ENCODE data around the gene RCL1. TPM values are rescaled to one million over a fixed set of nuclear protein-coding genes. Genes with fewer than 3 reads are reported as not detected.

RCL1 gene
- total RNA-seq, 4 donors from 2014 or later, result 21.3 to 49.7 (median 37.7) TPM

- DNase-seq, result no peak
- no peaks in the 10 kb centered on the region for H3K9me3 ChIP-seq
- peak; percentile 45 to 59 (median 49) for TF ChIP-seq CTCF (IDR thresholded peaks at IDR 0.05)
- no peak for TF ChIP-seq POLR2A (IDR thresholded peaks at IDR 0.05)
- peak overlapping the region in 1 of 2 donors; percentile 48 for H3K27ac ChIP-seq
- H3K36me3 ChIP-seq, result no peaks in the 10 kb centered on the region
- peaks cover 0 to 5% of the 10 kb centered on the region in 2 donors for H3K4me1 ChIP-seq
- intact Hi-C loops (cut with DNase I; ENCODE audit: low total_unique reads), result no loop called here
- H3K4me3 ChIP-seq, result no peak overlapping the region
- H3K27me3 ChIP-seq, result no peaks in the 10 kb centered on the region
Observed at GRCh38 chr9:4796988-4797853, 4.5 kb downstream of the RCL1 start.

DNA sequence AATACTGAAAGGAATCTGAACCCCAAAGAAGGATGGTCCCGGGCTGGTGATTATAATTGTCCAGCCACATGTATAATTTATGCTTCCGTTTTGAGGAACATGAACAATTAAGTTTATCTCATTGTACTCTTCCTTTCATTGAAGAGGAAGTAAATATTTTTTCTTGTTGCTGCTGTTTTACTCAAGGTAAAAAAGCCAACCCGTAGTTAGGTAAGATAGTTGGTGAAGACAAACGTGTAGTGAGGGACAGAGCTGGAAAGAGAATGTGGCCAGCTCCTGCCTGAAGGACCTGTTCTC is 5.1 kb downstream of the RCL1 start:
- H3K4me1 ChIP-seq, result peaks cover 0 to 5% of the 10 kb centered on the region in 2 donors
- H3K9me3 ChIP-seq, result no peaks in the 10 kb centered on the region
- DNase-seq, result no peak
- intact Hi-C loops (cut with DNase I; ENCODE audit: low total_unique reads), result no loop called here
- H3K27ac ChIP-seq, result peak overlapping the region; percentile 44 to 48
- no peak for TF ChIP-seq POLR2A (IDR thresholded peaks at IDR 0.05)
- no peak for TF ChIP-seq CTCF (IDR thresholded peaks at IDR 0.05)
- H3K36me3 ChIP-seq, result no peaks in the 10 kb centered on the region
- no peaks in the 10 kb centered on the region for H3K27me3 ChIP-seq
- H3K4me3 ChIP-seq, result no peak overlapping the region

- no peak for DNase-seq
- H3K36me3 ChIP-seq, result no peaks in the 10 kb centered on the region
- no peaks in the 10 kb centered on the region for H3K27me3 ChIP-seq
- no peaks in the 10 kb centered on the region for H3K9me3 ChIP-seq
- no peak for TF ChIP-seq POLR2A (IDR thresholded peaks at IDR 0.05)
- TF ChIP-seq CTCF (IDR thresholded peaks at IDR 0.05), result no peak
- no peak overlapping the region for H3K4me3 ChIP-seq
- intact Hi-C loops (cut with DNase I; ENCODE audit: low total_unique reads), result no loop called here
- peaks cover 0 to 5% of the 10 kb centered on the region in 2 donors for H3K4me1 ChIP-seq
- H3K27ac ChIP-seq, result peak overlapping the region; percentile 44 to 48
Observed at GRCh38 chr9:4798281-4799032, 5.7 kb downstream of the RCL1 start.

DNA sequence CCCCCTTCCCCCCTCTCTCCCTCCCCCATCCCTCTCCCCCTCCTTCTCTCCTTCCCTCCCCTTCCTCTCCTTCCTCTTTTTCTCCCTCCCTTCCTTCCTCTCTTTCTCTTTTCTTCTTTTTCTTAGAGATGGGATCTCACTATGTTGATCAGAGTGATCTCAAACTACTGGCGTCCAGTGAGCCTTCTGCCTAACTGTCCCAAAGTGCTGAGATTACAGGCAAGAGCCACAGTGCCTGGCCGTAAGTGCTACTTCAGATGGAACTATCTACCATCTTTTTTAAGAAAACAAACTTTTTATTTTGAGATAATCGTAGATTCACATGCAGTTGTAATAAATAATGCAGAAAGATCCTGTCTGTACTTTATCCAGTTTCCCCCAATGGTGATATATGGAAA is 6.3 kb downstream of the RCL1 start:
- Histone ChIP-seq H3K27me3 (no peaks in the 10 kb centered on the region), H3K36me3 (no peaks in the 10 kb centered on the region), H3K4me1 (peaks cover 0 to 2% of the 10 kb centered on the region in 2 donors), H3K27ac (peak overlapping the region; percentile 44 to 48), H3K9me3 (no peaks in the 10 kb centered on the region), H3K4me3 (no peak overlapping the region)
- TF ChIP-seq POLR2A (IDR thresholded peaks at IDR 0.05) (no peak), CTCF (IDR thresholded peaks at IDR 0.05) (no peak)
- intact Hi-C loops (cut with DNase I; ENCODE audit: low total_unique reads), result no loop called here
- no peak for DNase-seq

- no peaks in the 10 kb centered on the region for H3K4me1 ChIP-seq
- DNase-seq, result no peak
- H3K27ac ChIP-seq, result no peak overlapping the region
- intact Hi-C loops (cut with DNase I; ENCODE audit: low total_unique reads), result no loop called here
- TF ChIP-seq CTCF (IDR thresholded peaks at IDR 0.05) (no peak), POLR2A (IDR thresholded peaks at IDR 0.05) (no peak)
- H3K4me3 ChIP-seq, result no peak overlapping the region
- no peaks in the 10 kb centered on the region for H3K27me3 ChIP-seq
- H3K9me3 ChIP-seq, result no peaks in the 10 kb centered on the region
- H3K36me3 ChIP-seq, result no peaks in the 10 kb centered on the region
Observed at GRCh38 chr9:4799775-4800174, 7.0 kb downstream of the RCL1 start.

Data from uterus (tissue), 4 donors.